GM20431 (cell line): ENCODE data around the gene SLC22A17.
"Not testable (repeated sequence)": the region's sequence is repeated elsewhere in the genome, so short reads cannot be mapped to it uniquely, and the experiment has no call there.

Experiments
- in situ Hi-C: fragments of 300-500 bp; cut with MseI, MboI; formaldehyde crosslinking; loops from one replicate; pipeline ENCODE4 v1.15.0; 2020; ENCODE audit warnings: low sequenced_read_pairs; ENCODE audit not compliant: unreplicated experiment

Gene SLC22A17

GRCh38 chr14:23352506-23353432 is at the start of gene SLC22A17:
SLC22A17 (minus strand) TSS chr14:23352887.
- in situ Hi-C loops, result no loop called here

GRCh38 chr14:23401291-23401690 is 48.6 kb upstream of the SLC22A17 start:
- in situ Hi-C loops, result no loop called here

- in situ Hi-C loops, result not testable (repeated sequence)
Measured at GRCh38 chr14:23400496-23401149, 47.9 kb upstream of the SLC22A17 start.

- in situ Hi-C loops, result no loop called here
Measured at GRCh38 chr14:23399591-23399990, 46.9 kb upstream of the SLC22A17 start.

GRCh38 chr14:23399136-23399535 is 46.4 kb upstream of the SLC22A17 start:
- in situ Hi-C loops, result no loop called here

GRCh38 chr14:23398348-23398747 is 45.7 kb upstream of the SLC22A17 start:
- in situ Hi-C loops, result no loop called here

GRCh38 chr14:23396781-23397407 is 44.2 kb upstream of the SLC22A17 start:
- in situ Hi-C loops, result no loop called here

GRCh38 chr14:23396126-23396525 is 43.4 kb upstream of the SLC22A17 start:
- in situ Hi-C loops, result no loop called here

- in situ Hi-C loops, result no loop called here
Measured at GRCh38 chr14:23392613-23393012, 39.9 kb upstream of the SLC22A17 start.

- in situ Hi-C loops, result not testable (repeated sequence)
Measured at GRCh38 chr14:23389871-23390270, 37.2 kb upstream of the SLC22A17 start.

GRCh38 chr14:23389396-23389795 is 36.7 kb upstream of the SLC22A17 start:
- in situ Hi-C loops, result no loop called here

GRCh38 chr14:23388996-23389395 is 36.3 kb upstream of the SLC22A17 start:
- in situ Hi-C loops, result no loop called here

GRCh38 chr14:23387916-23388882 is 35.5 kb upstream of the SLC22A17 start:
- in situ Hi-C loops, result no loop called here

GRCh38 chr14:23386999-23387398 is 34.3 kb upstream of the SLC22A17 start:
- in situ Hi-C loops, result no loop called here

- in situ Hi-C loops, result not testable (repeated sequence)
Measured at GRCh38 chr14:23386266-23386657, 33.6 kb upstream of the SLC22A17 start.

- in situ Hi-C loops, result no loop called here
Measured at GRCh38 chr14:23385642-23386265, 33.1 kb upstream of the SLC22A17 start.

GRCh38 chr14:23385244-23385641 is 32.6 kb upstream of the SLC22A17 start:
- in situ Hi-C loops, result no loop called here

- in situ Hi-C loops, result no loop called here
Measured at GRCh38 chr14:23384364-23385080, 31.8 kb upstream of the SLC22A17 start.
